SK-N-SH (cell line): ENCODE data around the gene SIX2. TPM values are rescaled to one million over a fixed set of nuclear protein-coding genes. Genes with fewer than 3 reads are reported as not detected.

Experiments used
- CTCF ChIA-PET: fragments of 300-600, 350-600 bp; formaldehyde crosslinking; extraction: SDS; loops from one replicate; lab custom pipeline; 2021; lab: Yijun Ruan, JAX
- POLR2A ChIA-PET: fragments of 350-600 bp; sonication (Branson Sonifier 250); formaldehyde crosslinking; extraction: SDS; loops from one replicate; lab custom pipeline; 2020; ENCODE audit warnings: antibody characterized with exemption, inconsistent platforms; lab: Yijun Ruan, JAX
- DNase-seq: peaks from one replicate; pipeline ENCODE4 v3.0.0; 2012
- H2AFZ ChIP-seq: fragments of 200-600 bp; sonication (generic); 2 replicates; pipeline ENCODE4 v1.8.1; 2016; ENCODE audit warnings: antibody characterized with exemption, mild to moderate bottlenecking, low read depth
- H3F3A ChIP-seq: fragments of 200-600 bp; sonication (generic); replicated peaks from 2 replicates; pipeline ENCODE3; 2016; ENCODE audit warnings: antibody characterized with exemption, mild to moderate bottlenecking; ENCODE audit not compliant: insufficient read depth
- H3K27ac ChIP-seq, 2 experiments: fragments of 200-500 bp in 1 of 2; fragments of 200-600 bp in 1 of 2; sonication (Bioruptor generic) in 1 of 2; sonication (generic), shearing (Covaris generic) in 1 of 2; 2 replicates each; pipeline versions ENCODE4 v1.5.1 to v1.6.1; 2014 to 2016; ENCODE audit warnings: low read depth in 2 of 2, inconsistent platforms in 1 of 2, low read length in 1 of 2, mild to moderate bottlenecking in 1 of 2, mixed read lengths in 1 of 2
- H3K27me3 ChIP-seq: fragments of 200-600 bp; sonication (generic), shearing (Covaris generic); 2 replicates; pipeline ENCODE4 v1.6.1; 2016; ENCODE audit warnings: mixed run types; ENCODE audit not compliant: insufficient read depth
- H3K36me3 ChIP-seq, 2 experiments: fragments of 200-500 bp in 1 of 2; fragments of 200-600 bp in 1 of 2; sonication (Bioruptor generic) in 1 of 2; sonication (generic) in 1 of 2; replicated peaks in 1 of 2; 2 replicates each; pipeline versions ENCODE3 to v1.5.1; 2014 to 2016; ENCODE audit warnings: low read length in 1 of 2, mild to moderate bottlenecking in 1 of 2; ENCODE audit not compliant: insufficient read depth in 2 of 2, control insufficient read depth in 1 of 2
- H3K4me1 ChIP-seq, 2 experiments: fragments of 200-500 bp in 1 of 2; fragments of 200-600 bp in 1 of 2; sonication (Bioruptor generic) in 1 of 2; sonication (generic), shearing (Covaris generic) in 1 of 2; 2 replicates each; pipeline versions ENCODE4 v1.5.1 to v1.6.1; 2014 to 2016; ENCODE audit warnings: low read depth in 1 of 2, low read length in 1 of 2, mixed run types in 1 of 2; ENCODE audit not compliant: insufficient read depth in 2 of 2, control insufficient read depth in 1 of 2
- H3K4me2 ChIP-seq: fragments of 200-600 bp; sonication (generic), shearing (Covaris generic); 2 replicates; pipeline ENCODE4 v1.6.1; 2017; ENCODE audit warnings: mixed run types
- H3K4me3 ChIP-seq, 2 experiments: fragments of 200-500 bp in 1 of 2; fragments of 200-600 bp in 1 of 2; sonication (Bioruptor generic) in 1 of 2; sonication (generic), shearing (Covaris generic) in 1 of 2; 2 replicates each; pipeline versions ENCODE4 v1.5.1 to v1.8.1; 2014 to 2016; ENCODE audit warnings: low read depth in 2 of 2, inconsistent platforms in 1 of 2, low read length in 1 of 2, mild to moderate bottlenecking in 1 of 2, mixed read lengths in 1 of 2, moderate library complexity in 1 of 2
- H3K79me2 ChIP-seq: fragments of 200-600 bp; sonication (generic); 2 replicates; pipeline ENCODE4 v1.8.1; 2017; ENCODE audit warnings: mild to moderate bottlenecking; ENCODE audit not compliant: insufficient read depth
- H3K9ac ChIP-seq: fragments of 200-600 bp; sonication (generic); 2 replicates; pipeline ENCODE4 v1.6.1; 2017; ENCODE audit warnings: mixed run types
- H3K9me2 ChIP-seq: fragments of 200-600 bp; sonication (generic); 2 replicates; pipeline ENCODE4 v1.6.1; 2017; ENCODE audit warnings: mixed run types
- H3K9me3 ChIP-seq: fragments of 200-600 bp; sonication (generic); 2 replicates; pipeline ENCODE4 v1.6.1; 2017; ENCODE audit warnings: mixed run types, mild to moderate bottlenecking, moderate library complexity
- H4K20me1 ChIP-seq: fragments of 200-600 bp; sonication (generic); 2 replicates; pipeline ENCODE4 v1.6.1; 2017; ENCODE audit warnings: mild to moderate bottlenecking, mixed run types; ENCODE audit not compliant: insufficient read depth
- ELF1 ChIP-seq: IDR thresholded peaks from 2 replicates; pipeline ENCODE4 v1.4.0; 2012
- EP300 ChIP-seq, 2 experiments: IDR thresholded peaks; 2 replicates each; pipeline versions ENCODE4 v1.4.0 to v1.6.1; 2012; ENCODE audit warnings: borderline replicate concordance in 1 of 2, low read depth in 1 of 2, low read length in 1 of 2
- FOXJ3 ChIP-seq: sonication (generic); formaldehyde crosslinking; IDR thresholded peaks from 2 replicates; pipeline ENCODE4 v1.5.1; 2020; ENCODE audit warnings: mild to moderate bottlenecking, missing genetic modification reagents
- GABPA ChIP-seq: IDR thresholded peaks from 2 replicates; pipeline ENCODE4 v1.4.0; 2012; ENCODE audit warnings: low read depth, mild to moderate bottlenecking
- GATA2 ChIP-seq: sonication (generic); formaldehyde crosslinking; IDR thresholded peaks from 2 replicates; pipeline ENCODE4 v1.5.0; 2020; ENCODE audit warnings: mild to moderate bottlenecking, missing genetic modification reagents
- SIN3A ChIP-seq: IDR thresholded peaks from 2 replicates; pipeline ENCODE4 v1.6.1; 2012; ENCODE audit warnings: low read depth, mild to moderate bottlenecking, low read length, moderate library complexity, borderline replicate concordance
- SMC3 ChIP-seq: IDR thresholded peaks from 2 replicates; pipeline ENCODE4 v1.6.1; 2012; ENCODE audit warnings: low read depth, low read length, improper control_type of control experiment
- TCF12 ChIP-seq: IDR thresholded peaks from 2 replicates; pipeline ENCODE4 v1.4.0; 2012
- TEAD4 ChIP-seq: IDR thresholded peaks from 2 replicates; pipeline ENCODE4 v1.4.0; 2012; ENCODE audit warnings: mild to moderate bottlenecking, borderline replicate concordance; ENCODE audit not compliant: insufficient read depth
- YY1 ChIP-seq: IDR thresholded peaks from 2 replicates; pipeline ENCODE4 v1.4.0; 2012; ENCODE audit warnings: low read depth, mild to moderate bottlenecking
- WGBS: methylation state at CpG from one replicate; pipeline ENCODE4 v1.1.6; 2017; ENCODE audit warnings: low lambda C conversion rate; 5-methylcytosine and 5-hydroxymethylcytosine counted together
- polyA plus RNA-seq, 3 experiments: library from polyadenylated mRNA; depleted of rRNA; stranded (reverse); fragments of >200 nt; gene quantifications; 2 replicates each; pipeline ENCODE4 v1.2.3, GENCODE V29; 2012
- TF ChIP-seq, protein P1 (sequence below): fragments of 150-350 bp; IDR thresholded peaks from 2 replicates; pipeline ENCODE4 v1.6.1; 2016; ENCODE audit warnings: mild to moderate bottlenecking, low read depth, low read length
- TF ChIP-seq, protein P2 (sequence below): fragments of 200-600 bp; sonication (generic); IDR thresholded peaks from 2 replicates; pipeline ENCODE4 v1.6.1; 2017; ENCODE audit warnings: antibody characterized with exemption, mild to moderate bottlenecking, moderate library complexity
- TF ChIP-seq, protein P3 (sequence below): IDR thresholded peaks from 2 replicates; pipeline ENCODE4 v1.4.0; 2012; ENCODE audit warnings: low read depth, borderline replicate concordance
- TF ChIP-seq, protein P4 (sequence below): fragments of 150-350 bp; IDR thresholded peaks from 2 replicates; pipeline ENCODE4 v1.6.1; 2017; ENCODE audit warnings: antibody characterized with exemption, low read length, low read depth, borderline replicate concordance

SIX2 gene
- polyA plus RNA-seq, 1 of the 3 experiments (the other 2 are of a cell fraction) = 0.76 TPM

DNA sequence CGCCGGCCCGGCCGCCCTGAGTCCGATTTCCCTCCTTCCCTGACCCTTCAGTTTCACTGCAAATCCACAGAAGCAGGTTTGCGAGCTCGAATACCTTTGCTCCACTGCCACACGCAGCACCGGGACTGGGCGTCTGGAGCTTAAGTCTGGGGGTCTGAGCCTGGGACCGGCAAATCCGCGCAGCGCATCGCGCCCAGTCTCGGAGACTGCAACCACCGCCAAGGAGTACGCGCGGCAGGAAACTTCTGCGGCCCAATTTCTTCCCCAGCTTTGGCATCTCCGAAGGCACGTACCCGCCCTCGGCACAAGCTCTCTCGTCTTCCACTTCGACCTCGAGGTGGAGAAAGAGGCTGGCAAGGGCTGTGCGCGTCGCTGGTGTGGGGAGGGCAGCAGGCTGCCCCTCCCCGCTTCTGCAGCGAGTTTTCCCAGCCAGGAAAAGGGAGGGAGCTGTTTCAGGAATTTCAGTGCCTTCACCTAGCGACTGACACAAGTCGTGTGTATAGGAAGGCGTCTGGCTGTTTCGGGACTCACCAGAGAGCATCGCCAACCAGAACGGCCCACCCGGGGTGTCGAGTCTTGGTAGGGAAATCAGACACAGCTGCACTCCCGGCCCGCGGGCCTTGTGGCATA is 4.6 kb downstream of the SIX2 start:
- H4K20me1 ChIP-seq = no peaks in the 10 kb centered on the region
- H3K9ac ChIP-seq = no peak overlapping the region
- H3K4me3 ChIP-seq = no peak overlapping the region
- no peaks in the 10 kb centered on the region for H3K27me3 ChIP-seq
- no peaks in the 10 kb centered on the region for H3K9me2 ChIP-seq
- TF ChIP-seq EP300 (IDR thresholded peaks at IDR 0.05; ENCODE audit: borderline replicate concordance in 1 of 2, low read depth in 1 of 2, low read length in 1 of 2) (no peak), ELF1 (no peak), GATA2 (CRISPR knock-in tag) (no peak), SIN3A (no peak), TCF12 (no peak), YY1 (no peak), GABPA (no peak), SMC3 (no peak), TEAD4 (no peak), FOXJ3 (CRISPR knock-in tag) (no peak)
- TF ChIP-seq, protein P1, sequence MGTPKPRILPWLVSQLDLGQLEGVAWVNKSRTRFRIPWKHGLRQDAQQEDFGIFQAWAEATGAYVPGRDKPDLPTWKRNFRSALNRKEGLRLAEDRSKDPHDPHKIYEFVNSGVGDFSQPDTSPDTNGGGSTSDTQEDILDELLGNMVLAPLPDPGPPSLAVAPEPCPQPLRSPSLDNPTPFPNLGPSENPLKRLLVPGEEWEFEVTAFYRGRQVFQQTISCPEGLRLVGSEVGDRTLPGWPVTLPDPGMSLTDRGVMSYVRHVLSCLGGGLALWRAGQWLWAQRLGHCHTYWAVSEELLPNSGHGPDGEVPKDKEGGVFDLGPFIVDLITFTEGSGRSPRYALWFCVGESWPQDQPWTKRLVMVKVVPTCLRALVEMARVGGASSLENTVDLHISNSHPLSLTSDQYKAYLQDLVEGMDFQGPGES = no peak
- TF ChIP-seq, protein P2, sequence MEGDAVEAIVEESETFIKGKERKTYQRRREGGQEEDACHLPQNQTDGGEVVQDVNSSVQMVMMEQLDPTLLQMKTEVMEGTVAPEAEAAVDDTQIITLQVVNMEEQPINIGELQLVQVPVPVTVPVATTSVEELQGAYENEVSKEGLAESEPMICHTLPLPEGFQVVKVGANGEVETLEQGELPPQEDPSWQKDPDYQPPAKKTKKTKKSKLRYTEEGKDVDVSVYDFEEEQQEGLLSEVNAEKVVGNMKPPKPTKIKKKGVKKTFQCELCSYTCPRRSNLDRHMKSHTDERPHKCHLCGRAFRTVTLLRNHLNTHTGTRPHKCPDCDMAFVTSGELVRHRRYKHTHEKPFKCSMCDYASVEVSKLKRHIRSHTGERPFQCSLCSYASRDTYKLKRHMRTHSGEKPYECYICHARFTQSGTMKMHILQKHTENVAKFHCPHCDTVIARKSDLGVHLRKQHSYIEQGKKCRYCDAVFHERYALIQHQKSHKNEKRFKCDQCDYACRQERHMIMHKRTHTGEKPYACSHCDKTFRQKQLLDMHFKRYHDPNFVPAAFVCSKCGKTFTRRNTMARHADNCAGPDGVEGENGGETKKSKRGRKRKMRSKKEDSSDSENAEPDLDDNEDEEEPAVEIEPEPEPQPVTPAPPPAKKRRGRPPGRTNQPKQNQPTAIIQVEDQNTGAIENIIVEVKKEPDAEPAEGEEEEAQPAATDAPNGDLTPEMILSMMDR = no peak
- TF ChIP-seq, protein P3, sequence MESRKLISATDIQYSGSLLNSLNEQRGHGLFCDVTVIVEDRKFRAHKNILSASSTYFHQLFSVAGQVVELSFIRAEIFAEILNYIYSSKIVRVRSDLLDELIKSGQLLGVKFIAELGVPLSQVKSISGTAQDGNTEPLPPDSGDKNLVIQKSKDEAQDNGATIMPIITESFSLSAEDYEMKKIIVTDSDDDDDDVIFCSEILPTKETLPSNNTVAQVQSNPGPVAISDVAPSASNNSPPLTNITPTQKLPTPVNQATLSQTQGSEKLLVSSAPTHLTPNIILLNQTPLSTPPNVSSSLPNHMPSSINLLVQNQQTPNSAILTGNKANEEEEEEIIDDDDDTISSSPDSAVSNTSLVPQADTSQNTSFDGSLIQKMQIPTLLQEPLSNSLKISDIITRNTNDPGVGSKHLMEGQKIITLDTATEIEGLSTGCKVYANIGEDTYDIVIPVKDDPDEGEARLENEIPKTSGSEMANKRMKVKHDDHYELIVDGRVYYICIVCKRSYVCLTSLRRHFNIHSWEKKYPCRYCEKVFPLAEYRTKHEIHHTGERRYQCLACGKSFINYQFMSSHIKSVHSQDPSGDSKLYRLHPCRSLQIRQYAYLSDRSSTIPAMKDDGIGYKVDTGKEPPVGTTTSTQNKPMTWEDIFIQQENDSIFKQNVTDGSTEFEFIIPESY = no peak
- TF ChIP-seq, protein P4, sequence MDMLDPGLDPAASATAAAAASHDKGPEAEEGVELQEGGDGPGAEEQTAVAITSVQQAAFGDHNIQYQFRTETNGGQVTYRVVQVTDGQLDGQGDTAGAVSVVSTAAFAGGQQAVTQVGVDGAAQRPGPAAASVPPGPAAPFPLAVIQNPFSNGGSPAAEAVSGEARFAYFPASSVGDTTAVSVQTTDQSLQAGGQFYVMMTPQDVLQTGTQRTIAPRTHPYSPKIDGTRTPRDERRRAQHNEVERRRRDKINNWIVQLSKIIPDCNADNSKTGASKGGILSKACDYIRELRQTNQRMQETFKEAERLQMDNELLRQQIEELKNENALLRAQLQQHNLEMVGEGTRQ = no peak
- no peaks in the 10 kb centered on the region for H3F3A ChIP-seq
- H2AFZ ChIP-seq = no peak overlapping the region
- 88% methylated on average over 45 of the region's 45 CpGs for WGBS
- no peaks in the 10 kb centered on the region for H3K36me3 ChIP-seq
- peaks cover 0 to 4% of the 10 kb centered on the region in 2 experiments; a peak in 1 of 4 replicates for H3K4me1 ChIP-seq
- no peak for DNase-seq
- CTCF ChIA-PET = interaction anchor here (1.7 to 3.1 kb wide), 3 partner anchors 8 to 574 kb away, joined by 5 to 15 read pairs (median 8); no protein-coding TSS in a partner anchor
- H3K79me2 ChIP-seq = no peaks in the 10 kb centered on the region
- no peak overlapping the region for H3K27ac ChIP-seq
- no peaks in the 10 kb centered on the region for H3K9me3 ChIP-seq
- H3K4me2 ChIP-seq = no peak overlapping the region
- POLR2A ChIA-PET = no interaction called here
